NCI-H446 treated with DMSO at 0.1 percent for 48 hours (cell line): ENCODE data around the gene CXCR3.
"Not testable (repeated sequence)": the region's sequence is repeated elsewhere in the genome, so short reads cannot be mapped to it uniquely, and the experiment has no call there.

ENCODE experiments used
- DNase-seq: peaks from one replicate; lab custom pipeline; 2025; lab: John Stamatoyannopoulos, UW

CXCR3 gene

GRCh38 chrX:71618303-71618721 is at the start of gene CXCR3:
TSS of gene CXCR3 (minus strand) at chrX:71618511. CDS start at chrX:71618449, 62 bp downstream.
- DNase-seq: no peak

DNA sequence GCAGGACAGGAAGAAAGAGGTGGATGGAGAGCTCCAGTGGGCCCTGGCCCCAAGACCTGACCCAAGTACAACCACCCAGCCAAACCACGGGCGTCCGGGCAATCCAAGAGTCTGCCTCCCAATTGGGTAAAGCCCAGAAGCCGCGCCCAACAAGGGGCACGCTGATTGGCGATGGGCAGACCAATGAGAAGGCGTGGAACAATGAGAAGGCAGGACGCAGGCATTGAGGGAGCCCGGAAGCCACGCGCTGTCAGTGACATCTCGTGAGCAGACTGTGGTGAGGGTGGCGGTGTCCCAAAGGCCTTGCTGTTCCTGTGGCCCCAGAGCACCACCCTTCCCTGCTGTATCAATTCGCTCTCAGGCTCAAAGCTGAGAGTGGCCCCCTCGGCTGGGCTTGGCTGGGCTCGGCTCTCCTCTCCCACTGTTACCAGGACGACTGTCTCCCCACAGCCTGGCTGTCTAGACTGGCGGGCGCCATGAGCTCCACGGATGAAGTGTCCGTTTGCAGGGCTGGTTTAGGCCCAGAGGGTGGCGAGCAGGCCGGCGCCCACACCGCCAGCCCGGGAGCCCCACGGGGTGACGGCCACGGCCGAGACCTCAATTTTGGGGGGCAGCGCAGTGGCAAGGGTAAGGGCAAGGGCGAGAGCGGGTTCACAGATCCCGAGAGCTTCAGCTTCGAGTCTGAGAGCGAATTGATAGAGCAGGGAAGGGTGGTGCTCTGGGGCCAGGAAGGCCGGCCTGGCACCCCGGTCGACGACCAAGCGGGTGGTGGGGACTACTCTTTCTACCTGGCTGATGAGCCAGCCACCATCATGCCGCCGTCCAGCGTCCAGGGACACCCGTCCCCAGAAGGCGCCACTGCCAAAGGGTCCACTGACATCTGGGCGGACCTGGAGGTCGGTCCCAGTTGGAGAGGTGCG is 49.3 kb upstream of the CXCR3 start, which contains the start of gene LOC101059915:
LOC101059915 (plus strand) TSS at position 219 of the 920 bp plus-strand sequence.
- peak; percentile 81 for DNase-seq

GRCh38 chrX:71666240-71667223 is 48.2 kb upstream of the CXCR3 start:
- DNase-seq: peak; percentile 70

GRCh38 chrX:71665747-71666146 is 47.4 kb upstream of the CXCR3 start:
- no peak for DNase-seq

DNA sequence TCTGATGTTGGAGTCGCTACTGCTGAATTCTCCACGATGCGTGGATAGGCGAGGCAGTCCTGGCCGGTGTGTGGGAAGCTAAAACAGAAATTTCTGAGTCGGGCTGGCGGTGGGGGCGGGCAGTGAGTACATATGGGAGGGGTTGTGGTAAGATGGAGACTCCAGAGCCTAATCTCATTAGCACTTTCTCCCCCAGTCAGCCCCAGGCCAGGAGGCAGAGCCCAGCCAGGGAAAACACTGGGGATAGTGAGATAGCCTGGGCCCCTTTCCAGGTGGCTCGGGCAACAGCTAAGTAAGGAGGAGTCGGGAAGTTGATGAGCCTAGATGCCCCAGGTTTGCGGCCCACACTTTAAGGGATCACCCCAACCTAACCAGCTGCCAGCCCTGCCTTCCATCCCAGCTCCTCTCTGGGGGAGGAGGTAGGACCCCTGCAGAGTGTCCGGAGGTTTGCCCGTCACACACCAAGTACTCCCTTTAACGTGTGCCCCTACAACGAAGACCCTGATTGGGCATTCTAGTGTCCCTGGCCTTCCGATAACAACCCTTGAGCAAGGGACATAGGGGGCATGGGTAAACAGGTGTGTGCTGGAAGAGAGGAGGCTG is 46.7 kb upstream of the CXCR3 start:
- DNase-seq: no peak

DNA sequence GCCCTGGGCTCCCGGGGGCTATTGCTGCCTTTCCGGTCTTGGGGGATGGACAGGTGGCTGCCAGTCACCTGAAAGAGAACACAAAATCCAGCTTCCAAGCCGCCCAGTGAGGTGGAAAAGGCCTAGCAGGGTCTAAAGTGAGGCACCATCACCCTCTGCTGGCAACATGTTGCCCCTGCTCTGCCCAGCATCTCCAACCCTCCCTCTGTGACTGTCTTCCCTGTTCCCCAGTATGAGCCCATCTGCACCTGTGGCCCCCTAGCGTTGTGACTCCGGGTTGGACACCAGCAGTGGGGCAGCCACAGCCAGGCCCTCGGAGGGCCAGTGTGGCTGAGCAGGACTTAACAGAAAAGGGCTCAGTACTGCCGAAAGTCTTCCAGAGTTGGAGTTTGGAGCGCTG is 45.9 kb upstream of the CXCR3 start:
- DNase-seq: not testable (repeated sequence)

DNA sequence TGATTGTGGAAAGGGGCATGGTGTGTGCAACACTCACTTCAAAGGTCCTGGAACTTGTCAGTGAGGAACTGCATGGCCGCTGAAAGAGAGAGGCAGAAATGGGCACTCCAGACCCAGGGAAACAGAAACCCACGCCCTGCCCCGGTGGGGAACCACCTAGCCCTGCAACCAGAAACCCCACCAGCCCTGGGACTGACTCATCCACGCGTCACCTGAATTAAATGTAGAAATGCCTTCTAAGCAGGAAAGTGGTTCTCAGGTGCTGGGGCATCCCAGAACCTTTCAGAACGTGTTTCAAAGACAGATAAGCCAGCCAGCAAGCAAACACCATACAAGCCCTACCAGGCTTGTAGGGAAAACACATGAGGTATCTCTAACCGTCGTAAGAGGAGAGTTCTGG is 44.9 kb upstream of the CXCR3 start:
- not testable (repeated sequence) for DNase-seq

DNA sequence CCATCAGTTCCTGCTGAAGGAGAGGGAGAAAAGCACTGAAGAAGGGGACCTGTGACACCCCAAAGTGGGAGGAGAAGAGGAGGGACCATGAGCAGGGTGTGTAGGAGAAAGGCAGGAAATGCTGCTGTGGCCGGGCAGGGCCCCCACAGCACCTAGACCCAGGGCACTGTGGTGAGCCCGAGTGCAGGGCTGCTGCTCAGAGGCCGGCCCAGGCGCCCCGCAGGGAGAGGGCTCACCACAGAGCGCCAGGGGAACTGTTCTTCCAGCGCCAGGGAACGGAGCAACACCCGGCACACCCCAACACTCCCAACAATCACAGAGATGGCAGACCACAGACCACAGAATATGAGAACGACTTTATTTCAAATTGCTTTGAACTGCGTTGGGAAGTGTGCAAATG is 44.3 kb upstream of the CXCR3 start:
- not testable (repeated sequence) for DNase-seq

DNA sequence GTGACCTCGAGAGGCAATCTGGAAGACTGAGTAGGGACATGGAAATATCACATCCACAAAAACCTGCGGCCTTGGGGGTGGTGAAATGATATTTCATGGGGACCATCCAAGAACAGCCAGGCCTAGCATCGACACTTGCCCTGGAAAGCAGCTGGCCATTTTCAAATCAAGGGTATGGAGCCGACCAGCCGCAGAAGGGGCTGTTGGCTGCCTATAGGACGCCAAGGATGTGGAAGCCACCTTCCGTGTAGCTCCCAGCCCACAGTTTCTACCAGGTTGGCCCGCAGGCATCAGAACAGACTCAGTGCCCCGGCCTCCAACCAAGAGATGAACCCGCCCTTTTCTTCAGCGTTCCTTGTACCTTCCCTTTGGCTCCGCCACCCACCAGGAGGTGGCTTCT is 43.6 kb upstream of the CXCR3 start:
- no peak for DNase-seq

- no peak for DNase-seq
These were observed 42.5 kb upstream of the CXCR3 start for GRCh38 chrX:71660562-71661416.

DNA sequence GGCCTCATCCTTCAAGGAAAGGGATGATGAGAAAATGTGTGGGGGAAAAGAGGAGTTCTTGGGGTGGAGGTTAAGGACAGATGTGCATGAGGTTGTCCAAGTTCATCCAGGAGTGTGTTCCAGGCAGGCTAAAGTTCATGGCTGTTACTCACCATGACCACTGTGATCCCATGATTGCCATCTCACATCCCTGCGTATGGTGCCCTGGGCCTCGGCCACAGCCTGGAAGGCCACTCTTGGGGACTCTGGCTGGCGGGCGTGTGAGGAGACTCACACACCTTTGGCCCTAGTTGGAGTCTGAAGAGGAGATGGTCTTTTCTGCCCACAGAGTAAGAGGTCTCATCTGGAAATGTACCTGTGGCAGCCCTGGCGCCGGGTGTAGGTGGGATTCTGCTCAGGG is 41.6 kb upstream of the CXCR3 start:
- no peak for DNase-seq

- no peak for DNase-seq
These were observed 41.0 kb upstream of the CXCR3 start for GRCh38 chrX:71659342-71659741.

DNA sequence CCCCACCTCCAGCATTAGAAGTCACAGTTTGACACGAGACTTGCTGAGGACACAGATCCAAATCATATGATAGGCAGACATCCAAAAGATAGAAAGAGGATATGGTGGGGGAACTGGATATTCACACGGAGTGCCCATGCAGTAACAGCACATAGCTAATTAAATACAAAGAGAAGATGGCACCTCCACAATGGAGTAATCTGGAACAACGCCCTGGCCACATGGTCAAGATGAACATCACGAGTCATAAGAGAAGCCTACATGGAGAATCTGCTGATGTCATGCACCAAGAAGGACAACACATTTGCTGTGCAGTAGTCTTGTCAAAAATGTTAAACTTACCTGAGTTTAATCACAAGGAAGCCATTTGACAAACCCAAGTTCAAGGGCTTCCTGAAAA is 39.0 kb upstream of the CXCR3 start:
- DNase-seq: no peak

DNA sequence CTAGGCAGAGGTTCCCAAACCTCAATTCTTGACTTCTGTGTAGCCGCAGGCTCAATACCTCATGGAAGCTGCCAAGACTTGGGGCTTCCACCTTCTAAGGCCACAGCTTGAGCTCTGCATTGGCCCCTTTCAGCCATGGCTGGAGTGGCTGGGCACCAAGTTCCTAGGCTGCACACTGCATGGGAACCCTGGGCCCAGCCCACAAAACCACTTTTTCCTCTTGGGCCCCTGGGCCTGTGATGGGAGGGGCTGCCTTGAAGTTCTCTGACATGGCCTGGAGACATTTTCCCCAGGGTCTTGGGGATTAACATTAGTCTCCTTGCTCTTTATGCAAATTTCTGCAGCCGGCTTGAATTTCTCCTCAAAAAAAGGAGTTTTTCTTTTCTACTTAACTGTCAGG is 35.0 kb upstream of the CXCR3 start:
- no peak for DNase-seq

DNA sequence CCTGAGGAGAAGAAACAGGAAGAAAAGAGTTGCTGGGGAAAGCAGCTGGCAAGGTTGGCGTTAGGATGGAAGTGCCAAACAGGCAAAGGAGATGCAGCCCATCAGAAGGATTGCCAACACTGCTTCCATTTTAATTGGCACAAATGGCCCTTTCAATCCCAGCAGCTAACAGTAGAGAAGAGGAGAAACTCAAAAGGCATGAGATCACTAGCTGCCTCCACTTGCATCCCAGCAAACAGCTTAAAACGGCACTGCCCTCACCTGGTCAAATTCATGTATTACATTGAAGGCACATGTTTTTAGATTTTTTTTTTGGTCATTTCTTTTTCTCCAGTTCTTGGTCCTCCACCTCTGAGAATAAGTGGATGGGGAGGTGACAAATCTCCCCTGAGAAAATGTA is 34.1 kb upstream of the CXCR3 start:
- DNase-seq: peak; percentile 5

GRCh38 chrX:71650333-71650969 is 32.1 kb upstream of the CXCR3 start:
- no peak for DNase-seq

DNA sequence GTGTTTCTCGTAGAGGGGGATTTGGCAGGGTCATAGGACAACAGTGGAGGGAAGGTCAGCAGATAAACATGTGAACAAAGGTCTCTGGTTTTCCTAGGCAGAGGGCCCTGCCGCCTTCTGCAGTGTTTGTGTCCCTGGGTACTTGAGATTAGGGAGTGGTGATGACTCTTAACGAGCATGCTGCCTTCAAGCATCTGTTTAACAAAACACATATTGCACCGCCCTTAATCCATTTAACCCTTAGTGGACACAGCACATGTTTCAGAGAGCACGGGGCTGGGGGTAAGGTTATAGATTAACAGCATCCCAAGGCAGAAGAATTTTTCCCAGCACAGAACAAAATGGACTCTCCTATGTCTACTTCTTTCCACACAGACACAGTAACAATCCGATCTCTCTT is 26.1 kb upstream of the CXCR3 start:
- not testable (repeated sequence) for DNase-seq

GRCh38 chrX:71640002-71640401 is 21.7 kb upstream of the CXCR3 start:
- no peak for DNase-seq

DNA sequence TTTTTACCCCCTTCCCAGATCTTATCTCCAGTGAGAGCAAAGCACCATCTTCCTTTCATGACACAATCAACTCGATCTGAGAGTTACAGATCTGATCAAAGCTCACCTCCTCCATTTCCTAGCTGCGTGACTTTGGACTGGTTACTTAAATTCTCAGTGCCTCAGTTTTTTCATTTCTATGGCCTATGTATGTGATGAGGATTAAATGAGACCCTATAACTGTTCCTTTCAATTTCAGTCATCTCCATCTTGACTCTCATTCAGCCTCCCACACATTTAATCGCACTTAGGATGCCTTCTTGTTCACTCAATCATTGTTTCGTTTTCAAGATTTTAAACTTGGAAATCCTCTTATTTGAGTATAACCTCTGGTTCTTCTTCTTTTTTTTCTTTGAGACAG is 20.1 kb upstream of the CXCR3 start:
- DNase-seq: no peak

- DNase-seq: no peak
These were observed 19.5 kb upstream of the CXCR3 start for GRCh38 chrX:71637848-71638247.

GRCh38 chrX:71637253-71637618 is 18.9 kb upstream of the CXCR3 start:
- no peak for DNase-seq
